G401 (cell line): ENCODE measurements around the gene BMP4. TPM values are rescaled to one million over a fixed set of nuclear protein-coding genes. Genes with fewer than 3 reads are reported as not detected.

Experiments used
- DNase-seq: peaks from one replicate; pipeline ENCODE4 v3.0.0-alpha.2; 2015; ENCODE audit warnings: low spot score
- in situ Hi-C: cut with HindIII; loops from 2 replicates; pipeline ENCODE4 v1.10.0; 2016; ENCODE audit warnings: low sequenced_read_pairs, mixed read lengths
- total RNA-seq: library from RNA; depleted of rRNA; stranded (reverse); fragments of >200 nt; shearing (Covaris generic); gene quantifications from 2 replicates; pipeline ENCODE4 v1.2.3, GENCODE V29; 2014

The BMP4 gene
- total RNA-seq, 1 experiment from 2014 or later, result 546 TPM

- no peak for DNase-seq
- in situ Hi-C loops, result no loop called here
These were observed 41.1 kb downstream of the BMP4 start for GRCh38 chr14:53915364-53916014.

GRCh38 chr14:53912021-53912420, 44.6 kb downstream of the BMP4 start:
- in situ Hi-C loops, result no loop called here
- DNase-seq, result no peak

- no peak for DNase-seq
- in situ Hi-C loops, result no loop called here
These were observed 48.2 kb downstream of the BMP4 start for GRCh38 chr14:53908416-53908815.

GRCh38 chr14:53902307-53902706, 54.3 kb downstream of the BMP4 start:
- no peak for DNase-seq
- in situ Hi-C loops, result no loop called here

GRCh38 chr14:53900499-53900898, 56.1 kb downstream of the BMP4 start:
- in situ Hi-C loops, result no loop called here
- DNase-seq, result no peak
